HEK293 (cell line): Measurements from ENCODE around the gene RNF217.

Experiments used
- CTCF ChIP-seq: fragments of 450-650 bp; formaldehyde crosslinking; IDR thresholded peaks from 2 replicates; pipeline ENCODE4 v1.5.1; 2016; ENCODE audit warnings: missing biosample characterization, missing genetic modification characterization
- PRDM4 ChIP-seq: fragments of 450-650 bp; formaldehyde crosslinking; IDR thresholded peaks from 2 replicates; pipeline ENCODE4 v1.5.1; 2017; ENCODE audit warnings: missing biosample characterization, missing genetic modification characterization
- ZNF174 ChIP-seq: fragments of 450-650 bp; formaldehyde crosslinking; IDR thresholded peaks from 2 replicates; pipeline ENCODE4 v1.5.0; 2017; ENCODE audit warnings: missing biosample characterization, mild to moderate bottlenecking, missing genetic modification characterization

GRCh38 chr6:124977067-124977908 is 15.1 kb downstream of the RNF217 start:
- TF ChIP-seq ZNF174 (tag by site-specific recombination) = no peak
- TF ChIP-seq CTCF = no peak
- TF ChIP-seq PRDM4 = no peak
